HG03280 (cell line): ENCODE data around the gene KRTAP5-3.
"Not testable (repeated sequence)": the region's sequence is repeated elsewhere in the genome, so short reads cannot be mapped to it uniquely, and the experiment has no call there.

Source experiments
- ATAC-seq: cut with Tn5 transposase; IDR thresholded peaks from one replicate; pipeline ENCODE4 v1.9.1; 2021; ENCODE audit warnings: mild to moderate bottlenecking, moderate library complexity; ENCODE audit not compliant: unreplicated experiment

KRTAP5-3 gene

DNA sequence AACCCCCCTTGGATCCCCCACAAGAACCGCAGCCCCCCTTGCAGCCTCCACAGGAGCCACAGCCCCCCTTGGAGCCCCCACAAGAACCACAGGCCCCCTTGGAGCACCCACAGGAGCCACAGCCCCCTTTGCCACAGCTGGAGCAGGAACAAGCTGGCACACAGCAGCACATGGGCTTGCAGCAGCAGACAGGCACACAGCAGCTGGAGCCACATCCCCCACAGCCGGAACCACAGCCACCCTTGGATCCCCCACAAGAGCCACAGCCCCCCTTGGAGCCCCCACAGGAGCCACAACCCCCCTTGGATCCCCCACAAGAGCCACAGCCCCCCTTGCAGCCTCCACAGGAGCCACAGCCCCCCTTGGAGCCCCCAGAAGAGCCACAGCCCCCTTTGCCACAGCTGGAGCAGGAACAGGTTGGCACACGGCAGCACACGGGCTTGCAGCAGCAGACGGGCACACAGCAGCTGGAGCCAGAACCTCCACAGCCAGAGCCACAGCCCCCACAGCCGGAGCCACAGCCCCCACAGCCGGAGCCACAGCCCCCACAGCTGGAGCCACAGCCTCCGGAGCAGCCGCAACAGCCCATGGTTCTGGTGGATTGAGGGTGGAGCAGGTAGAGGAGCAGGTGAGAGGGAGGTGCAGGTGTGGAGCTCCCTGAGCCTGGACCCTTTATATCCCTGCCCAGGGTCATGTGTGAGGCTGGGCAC, 23.4 kb downstream of the KRTAP5-3 start, which contains the start of gene KRTAP5-1:
KRTAP5-1 (minus strand) TSS at position 623 of the 710 bp plus-strand sequence; CDS start at position 589, 34 bp downstream.
- ATAC-seq: not testable (repeated sequence)

- not testable (repeated sequence) for ATAC-seq
Observed at GRCh38 chr11:1582909-1583308, 25.4 kb downstream of the KRTAP5-3 start.

- ATAC-seq: no peak
Observed at GRCh38 chr11:1581976-1582375, 26.3 kb downstream of the KRTAP5-3 start.

- ATAC-seq: no peak
Observed at GRCh38 chr11:1576825-1577224, 31.4 kb downstream of the KRTAP5-3 start.

DNA sequence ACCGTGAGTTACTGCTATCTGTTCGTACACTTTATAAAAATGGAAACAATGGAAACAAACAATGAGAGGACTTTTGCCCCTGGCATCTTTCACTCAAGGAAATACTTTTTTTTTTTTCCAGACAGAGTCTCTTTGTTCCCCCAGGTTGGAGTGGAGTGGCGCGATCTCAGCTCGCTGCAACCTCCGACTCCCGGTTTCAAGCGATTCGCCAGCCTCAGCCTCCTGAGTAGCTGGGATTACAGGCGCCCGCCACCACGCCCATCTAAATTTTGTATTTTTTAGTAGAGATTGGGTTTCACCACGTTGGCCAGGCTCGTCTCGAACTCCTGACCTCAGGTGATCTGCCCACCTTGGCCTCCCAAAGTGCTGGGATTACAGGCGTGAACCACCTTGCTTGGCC, 32.5 kb downstream of the KRTAP5-3 start:
- not testable (repeated sequence) for ATAC-seq

GRCh38 chr11:1574933-1575242, 33.4 kb downstream of the KRTAP5-3 start:
- ATAC-seq: no peak

GRCh38 chr11:1574238-1574932, 33.9 kb downstream of the KRTAP5-3 start:
- ATAC-seq: no peak

- no peak for ATAC-seq
Observed at GRCh38 chr11:1573903-1574237, 34.4 kb downstream of the KRTAP5-3 start.

DNA sequence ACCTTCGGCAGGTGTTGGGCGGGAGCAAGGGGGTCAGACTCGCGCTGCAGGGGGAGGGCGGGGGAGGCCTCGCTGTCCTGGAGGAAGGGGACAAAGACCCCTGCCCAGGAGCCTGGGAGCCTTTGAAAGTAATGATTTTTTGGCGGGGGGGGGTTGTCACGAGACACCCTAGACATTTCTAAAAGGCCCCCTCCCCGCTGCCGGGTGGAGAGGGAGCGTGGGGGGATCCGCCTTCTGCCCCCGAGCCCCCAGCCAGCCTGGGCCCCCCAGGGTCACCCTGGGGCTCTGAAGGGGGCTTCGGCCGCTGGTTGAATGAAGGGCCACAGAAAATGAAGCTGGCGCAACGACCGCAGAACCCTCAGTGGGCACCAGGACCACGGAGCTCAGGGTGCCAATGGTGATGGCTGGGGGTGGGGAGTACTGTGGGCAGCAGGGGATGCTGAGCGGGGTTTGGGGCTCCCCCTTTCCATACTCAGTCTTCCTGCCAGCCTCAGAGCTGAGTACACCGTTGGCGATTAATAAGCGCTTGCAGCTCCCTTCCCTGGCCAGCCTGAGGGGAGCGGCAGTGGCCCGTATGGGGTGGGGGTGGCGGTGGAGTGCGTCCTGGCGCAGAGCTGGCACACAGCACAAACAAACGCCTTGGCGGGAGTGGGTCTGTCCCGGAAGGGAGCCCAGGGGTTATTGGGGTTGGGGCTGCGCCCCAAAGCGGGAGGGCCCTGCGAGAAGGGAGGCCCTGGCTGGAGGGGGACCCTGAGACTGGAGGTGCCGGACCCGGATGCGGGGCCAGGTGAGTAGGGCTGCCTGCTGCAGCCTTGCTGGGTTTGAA, 35.0 kb downstream of the KRTAP5-3 start:
- ATAC-seq: no peak

DNA sequence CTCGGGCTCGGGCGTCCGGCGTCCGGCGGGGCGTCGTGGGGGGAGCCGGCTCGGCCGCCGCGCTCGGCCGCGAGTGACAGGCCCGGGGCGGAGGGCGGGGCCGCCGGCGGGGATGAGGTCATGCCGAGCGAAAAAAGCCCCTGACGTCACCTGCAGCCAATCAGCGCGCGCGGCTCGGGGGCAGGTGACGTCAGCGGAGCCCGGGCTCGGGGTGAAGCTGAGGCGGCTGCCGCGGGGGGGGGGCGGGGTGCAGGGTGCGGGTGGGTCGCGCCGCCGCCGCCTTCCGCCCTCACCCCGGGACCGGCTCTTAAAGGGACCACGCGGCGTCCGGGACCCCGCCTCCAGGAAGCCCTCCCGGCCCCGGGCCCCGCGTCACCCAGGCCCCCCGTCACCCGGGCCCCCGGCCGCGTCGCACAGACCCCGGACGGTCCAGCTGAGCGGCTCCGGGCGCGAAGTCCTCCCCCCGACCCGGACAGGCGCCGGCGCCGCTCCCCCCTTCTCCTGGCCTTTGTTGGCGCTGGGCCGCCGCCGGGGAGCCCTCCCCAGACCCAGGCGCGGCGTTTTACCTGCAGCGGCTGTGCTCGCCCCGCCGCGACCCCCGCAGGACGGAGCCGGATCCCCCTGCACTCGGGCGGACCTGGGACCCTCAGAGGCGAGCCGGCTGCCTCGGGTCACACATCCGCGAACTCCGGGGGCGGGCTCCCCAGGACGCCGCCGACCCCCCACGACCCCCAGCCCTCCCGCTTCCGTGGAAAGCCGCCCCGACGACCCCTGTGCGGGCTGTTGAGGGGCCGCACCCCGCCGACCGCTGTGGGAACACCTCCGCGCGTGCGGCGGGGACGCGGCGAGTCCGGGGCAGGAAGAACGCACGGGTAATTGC, 35.8 kb downstream of the KRTAP5-3 start, which contains the start of gene DUSP8:
DUSP8 (minus strand) TSS at position 75 of the 880 bp plus-strand sequence. CDS start 6,445 bp downstream, outside the sequence.
- peak; percentile 62 for ATAC-seq

- no peak for ATAC-seq
Observed at GRCh38 chr11:1571760-1572196, 36.5 kb downstream of the KRTAP5-3 start.

GRCh38 chr11:1570896-1571759, 37.1 kb downstream of the KRTAP5-3 start:
- ATAC-seq: no peak

DNA sequence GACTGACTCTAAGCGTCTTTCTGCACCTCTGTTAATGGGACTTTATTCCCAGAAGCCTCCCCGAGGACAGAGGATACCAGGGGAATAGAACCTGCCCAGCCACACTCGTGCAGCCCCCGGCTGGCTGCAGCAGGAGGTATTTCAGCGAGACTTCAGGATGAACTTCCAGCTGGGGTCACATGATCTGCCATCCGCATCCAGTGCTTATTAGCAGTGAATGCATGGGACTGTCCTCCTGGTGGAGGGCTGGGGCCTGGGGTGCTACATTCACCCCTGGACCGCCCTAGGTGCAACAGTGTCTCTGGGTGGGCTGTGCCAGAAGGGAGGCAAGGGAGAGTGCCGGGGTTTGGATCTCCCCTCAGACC, 37.8 kb downstream of the KRTAP5-3 start:
- ATAC-seq: no peak

DNA sequence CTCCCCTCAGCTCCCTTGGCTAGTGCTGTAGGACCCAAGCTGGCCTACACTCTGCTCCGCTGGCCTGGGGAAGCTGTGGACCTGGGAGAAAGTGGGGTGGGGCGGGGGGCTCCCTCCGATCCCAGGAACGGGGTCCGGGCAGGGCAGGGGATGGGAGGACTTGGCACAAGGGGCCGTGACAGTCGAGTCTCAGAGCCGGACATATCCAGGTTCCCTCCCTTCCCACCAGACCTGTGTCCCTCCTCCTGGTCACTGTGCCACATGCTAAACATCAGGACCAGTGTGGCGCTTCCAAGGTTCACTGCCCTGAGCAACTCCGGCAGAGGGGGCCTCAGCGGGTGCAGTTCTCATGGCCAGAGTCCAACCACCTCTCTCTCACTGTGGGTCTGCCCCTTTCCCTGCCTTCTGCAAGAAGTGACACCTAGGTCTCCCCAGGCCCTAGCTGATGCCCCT, 38.2 kb downstream of the KRTAP5-3 start:
- ATAC-seq: no peak

DNA sequence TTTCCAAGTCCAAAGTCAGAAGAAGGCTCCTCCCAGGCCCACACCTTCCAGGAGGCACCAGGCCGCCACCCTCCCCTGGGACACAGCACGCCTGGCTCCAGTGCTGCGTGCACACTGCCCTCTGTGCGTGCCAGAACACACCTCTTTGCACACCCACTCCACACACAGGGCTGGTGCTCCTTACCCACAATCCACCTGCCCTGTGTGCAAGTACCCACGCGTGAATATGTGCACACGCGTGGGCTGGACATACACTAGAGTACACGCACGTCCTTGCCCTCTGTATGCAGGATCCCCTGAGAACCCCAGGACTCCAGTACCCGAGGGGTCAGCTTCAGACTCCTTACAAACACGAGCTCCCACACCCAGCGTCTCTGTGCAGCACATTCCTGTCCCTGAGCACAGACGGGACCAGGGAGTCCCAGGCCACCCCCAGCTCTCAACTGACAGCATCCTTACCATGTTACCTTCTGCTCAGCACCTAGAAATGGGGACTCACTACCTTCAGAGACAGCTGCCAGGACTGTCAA, 38.9 kb downstream of the KRTAP5-3 start:
- ATAC-seq: no peak

DNA sequence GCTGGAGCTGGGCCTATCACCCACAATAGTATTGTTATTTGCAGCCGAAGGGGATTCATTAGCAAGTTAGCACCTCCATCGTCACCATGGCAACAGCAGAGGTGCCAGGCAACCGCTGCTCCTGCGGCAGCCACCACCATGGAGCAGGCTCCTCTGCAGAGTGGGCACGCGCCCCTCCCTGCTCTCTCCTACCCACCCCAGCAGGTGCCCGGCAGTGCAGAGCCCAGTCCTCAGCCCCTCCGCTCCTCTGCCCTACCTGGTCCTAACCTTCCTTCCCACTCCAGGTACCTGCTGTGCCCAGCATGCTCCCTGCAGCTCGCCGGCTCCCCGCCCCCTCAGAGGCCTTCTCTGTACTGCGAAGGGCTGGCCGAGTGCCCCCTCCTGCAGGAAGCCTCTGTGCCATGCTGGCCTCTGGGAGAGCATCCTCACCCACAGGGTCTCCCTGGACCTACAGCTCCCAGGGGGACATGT, 39.8 kb downstream of the KRTAP5-3 start:
- no peak for ATAC-seq

DNA sequence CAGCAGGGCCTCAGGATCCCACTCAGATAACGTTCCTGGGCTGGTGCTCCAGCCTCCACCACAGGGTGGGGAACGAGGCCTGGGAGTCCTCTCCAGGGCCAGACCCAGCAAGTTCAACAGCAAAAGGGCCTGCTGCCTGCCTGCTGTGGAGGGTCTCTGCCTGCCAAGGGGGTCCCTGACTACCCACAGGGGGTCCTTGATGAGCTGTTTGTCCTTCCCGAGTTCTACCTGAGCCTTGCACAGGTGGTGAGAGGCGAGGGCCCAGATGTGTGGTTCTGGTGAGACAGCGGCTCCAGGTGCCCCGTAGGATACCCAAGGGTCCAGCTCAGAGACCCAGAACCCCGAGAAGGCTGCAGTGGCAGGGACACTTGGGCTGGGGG, 40.6 kb downstream of the KRTAP5-3 start:
- no peak for ATAC-seq

DNA sequence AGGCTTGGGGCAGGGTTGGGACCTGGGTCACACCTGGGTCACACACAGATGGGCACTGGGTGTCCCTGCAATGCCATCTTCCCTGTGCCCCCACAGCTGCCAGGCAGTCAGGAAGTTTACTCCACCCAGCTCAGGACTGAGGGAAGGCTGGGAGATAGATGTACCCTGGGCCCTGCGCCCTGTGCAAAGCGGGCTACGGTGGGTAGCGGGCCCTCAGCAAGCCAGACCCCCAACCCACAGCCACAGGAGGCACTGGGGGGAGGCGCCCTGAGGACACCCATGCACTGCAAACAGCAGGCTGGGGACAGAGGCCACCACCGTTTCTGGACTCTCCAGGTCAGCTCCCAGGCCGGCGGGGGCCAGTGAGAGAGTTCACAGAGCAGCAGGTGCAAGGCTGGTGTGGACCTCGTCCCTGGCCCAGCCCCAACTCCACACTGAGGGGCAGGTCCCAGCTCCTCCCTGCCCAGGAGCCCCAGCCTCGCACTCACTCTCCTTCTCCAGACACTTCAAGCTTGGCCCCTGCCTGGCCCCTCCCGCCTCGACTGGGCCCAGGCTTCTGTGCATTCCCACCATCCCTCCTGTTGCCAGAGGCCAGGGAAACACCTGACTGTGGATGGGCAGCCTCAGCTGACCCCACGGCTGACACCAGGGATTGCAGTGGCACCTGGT, 41.1 kb downstream of the KRTAP5-3 start:
- ATAC-seq: no peak
